Suprapubic skin (tissue), 4 donors: ENCODE measurements around the gene TARDBP. TPM values are rescaled to one million over a fixed set of nuclear protein-coding genes. Genes with fewer than 3 reads are reported as not detected.

Experiments used
- DNase-seq, 2 donors: peaks; one replicate each; pipeline ENCODE4 v3.0.0-alpha.2; 2019; ENCODE audit warnings: low spot score in 2 of 2
- H3K27ac ChIP-seq: fragments of 200-600 bp; sonication (generic); one replicate; pipeline ENCODE4 v1.5.1; 2019
- H3K27me3 ChIP-seq: fragments of 200-600 bp; sonication (generic); one replicate; pipeline ENCODE4 v1.5.1; 2019
- H3K36me3 ChIP-seq: fragments of 200-600 bp; sonication (generic); one replicate; pipeline ENCODE4 v1.5.1; 2019
- H3K4me1 ChIP-seq: fragments of 200-600 bp; sonication (generic); one replicate; pipeline ENCODE4 v1.5.1; 2019
- H3K4me3 ChIP-seq: fragments of 200-600 bp; sonication (generic); one replicate; pipeline ENCODE4 v1.5.1; 2019; ENCODE audit warnings: mild to moderate bottlenecking
- H3K9me3 ChIP-seq: fragments of 200-600 bp; sonication (generic); one replicate; pipeline ENCODE4 v1.5.1; 2019
- CTCF ChIP-seq, 2 donors: fragments of 200-600 bp in 1 of 2; fragments of 450-650 bp in 1 of 2; sonication (generic) in 1 of 2; IDR thresholded peaks; one replicate each; pipeline ENCODE4 v1.5.1; 2016 to 2019; ENCODE audit warnings: antibody characterized with exemption in 2 of 2, mild to moderate bottlenecking in 1 of 2, moderate library complexity in 1 of 2
- EP300 ChIP-seq: sonication (generic); formaldehyde crosslinking; IDR thresholded peaks from one replicate; pipeline ENCODE4 v1.6.1; 2017; ENCODE audit warnings: antibody characterized with exemption
- POLR2A ChIP-seq, 2 donors: fragments of 450-650 bp; IDR thresholded peaks; one replicate each; pipeline ENCODE4 v1.6.1; 2017; ENCODE audit warnings: antibody characterized with exemption in 2 of 2, mild to moderate bottlenecking in 2 of 2, moderate library complexity in 2 of 2
- POLR2AphosphoS5 ChIP-seq, 3 donors: sonication (generic); formaldehyde crosslinking; IDR thresholded peaks; one replicate each; pipeline ENCODE4 v1.6.1; 2017; ENCODE audit warnings: antibody characterized with exemption in 3 of 3
- WGBS: methylation state at CpG from one replicate; pipeline ENCODE4 v1.1.5; 2018; 5-methylcytosine and 5-hydroxymethylcytosine counted together
- total RNA-seq, 4 donors: library from RNA; depleted of rRNA; stranded (reverse); fragments of >200 nt; gene quantifications; one replicate each; pipeline ENCODE4 v1.1.0, GENCODE V29; 2016

Gene TARDBP
- total RNA-seq, 4 donors from 2014 or later = 92.7 to 287 (median 156) TPM

GRCh38 chr1:11053758-11054137 is 41.3 kb downstream of the TARDBP start:
- Histone ChIP-seq H3K9me3 (no peaks in the 10 kb centered on the region), H3K4me3 (no peak overlapping the region), H3K27me3 (no peaks in the 10 kb centered on the region), H3K4me1 (peaks cover 12% of the 10 kb centered on the region), H3K36me3 (peaks cover 30% of the 10 kb centered on the region), H3K27ac (no peak overlapping the region)
- 52% methylated on average over 6 of the region's 10 CpGs for WGBS
- DNase-seq = no peak
- TF ChIP-seq CTCF (IDR thresholded peaks at IDR 0.05) (no peak), EP300 (no peak), POLR2AphosphoS5 (IDR thresholded peaks at IDR 0.05) (no peak), POLR2A (IDR thresholded peaks at IDR 0.05) (no peak)

- TF ChIP-seq POLR2AphosphoS5 (IDR thresholded peaks at IDR 0.05) (no peak), EP300 (no peak), POLR2A (IDR thresholded peaks at IDR 0.05) (no peak), CTCF (IDR thresholded peaks at IDR 0.05) (no peak)
- whole genome bisulfite sequencing = 74% methylated on average over 5 of the region's 7 CpGs
Measured at GRCh38 chr1:11054181-11054580, 41.7 kb downstream of the TARDBP start.

GRCh38 chr1:11054666-11055065 is 42.2 kb downstream of the TARDBP start:
- 88% methylated on average over 20 of the region's 22 CpGs for WGBS
- no peaks in the 10 kb centered on the region for H3K27me3 ChIP-seq
- H3K9me3 ChIP-seq = no peaks in the 10 kb centered on the region
- no peak overlapping the region for H3K4me3 ChIP-seq
- DNase-seq = no peak
- no peak overlapping the region for H3K27ac ChIP-seq
- TF ChIP-seq CTCF (IDR thresholded peaks at IDR 0.05) (no peak), POLR2AphosphoS5 (IDR thresholded peaks at IDR 0.05) (no peak), EP300 (no peak), POLR2A (IDR thresholded peaks at IDR 0.05) (no peak)
- peaks cover 19% of the 10 kb centered on the region for H3K4me1 ChIP-seq
- peaks cover 30% of the 10 kb centered on the region for H3K36me3 ChIP-seq

More at GRCh38 chr1:11054181-11054580, 41.7 kb downstream of the TARDBP start:
- Histone ChIP-seq H3K36me3 (peaks cover 30% of the 10 kb centered on the region), H3K27ac (no peak overlapping the region), H3K4me1 (peaks cover 16% of the 10 kb centered on the region), H3K4me3 (no peak overlapping the region), H3K9me3 (no peaks in the 10 kb centered on the region), H3K27me3 (no peaks in the 10 kb centered on the region)
- no peak for DNase-seq

GRCh38 chr1:11055676-11056075 is 43.2 kb downstream of the TARDBP start:
- TF ChIP-seq EP300 (no peak), CTCF (IDR thresholded peaks at IDR 0.05) (no peak), POLR2AphosphoS5 (IDR thresholded peaks at IDR 0.05) (no peak), POLR2A (IDR thresholded peaks at IDR 0.05) (no peak)
- no peaks in the 10 kb centered on the region for H3K27me3 ChIP-seq
- H3K4me1 ChIP-seq = peaks cover 21% of the 10 kb centered on the region
- no peak for DNase-seq
- H3K4me3 ChIP-seq = no peak overlapping the region
- H3K27ac ChIP-seq = no peak overlapping the region
- WGBS = 77% methylated on average over 7 of the region's 12 CpGs
- no peaks in the 10 kb centered on the region for H3K9me3 ChIP-seq
- peaks cover 30% of the 10 kb centered on the region for H3K36me3 ChIP-seq

- H3K9me3 ChIP-seq = no peaks in the 10 kb centered on the region
- no peak overlapping the region for H3K4me3 ChIP-seq
- WGBS = 88% methylated on average over 7 of the region's 7 CpGs
- TF ChIP-seq EP300 = no peak
- no peak overlapping the region for H3K27ac ChIP-seq
- peaks cover 30% of the 10 kb centered on the region for H3K36me3 ChIP-seq
- no peaks in the 10 kb centered on the region for H3K27me3 ChIP-seq
- DNase-seq = no peak
- peaks cover 29% of the 10 kb centered on the region for H3K4me1 ChIP-seq
Measured at GRCh38 chr1:11056504-11056903, 44.0 kb downstream of the TARDBP start.

- no peak overlapping the region for H3K4me3 ChIP-seq
- 96% methylated on average over 8 of the region's 8 CpGs for WGBS
- no peak for DNase-seq
- peaks cover 31% of the 10 kb centered on the region for H3K4me1 ChIP-seq
- no peaks in the 10 kb centered on the region for H3K9me3 ChIP-seq
- TF ChIP-seq EP300 (no peak), POLR2A (IDR thresholded peaks at IDR 0.05) (no peak), CTCF (IDR thresholded peaks at IDR 0.05) (no peak), POLR2AphosphoS5 (IDR thresholded peaks at IDR 0.05) (no peak)
- peaks cover 30% of the 10 kb centered on the region for H3K36me3 ChIP-seq
- no peaks in the 10 kb centered on the region for H3K27me3 ChIP-seq
- H3K27ac ChIP-seq = no peak overlapping the region
Measured at GRCh38 chr1:11057477-11057876, 45.0 kb downstream of the TARDBP start.
